ENCODE data around the gene VCAN. TPM values are rescaled to one million over a fixed set of nuclear protein-coding genes. Genes with fewer than 3 reads are reported as not detected.

The VCAN gene
- total and polyA plus RNA-seq, 10 donors, result 1.8 to 442 (median 72.2) TPM

DNA sequence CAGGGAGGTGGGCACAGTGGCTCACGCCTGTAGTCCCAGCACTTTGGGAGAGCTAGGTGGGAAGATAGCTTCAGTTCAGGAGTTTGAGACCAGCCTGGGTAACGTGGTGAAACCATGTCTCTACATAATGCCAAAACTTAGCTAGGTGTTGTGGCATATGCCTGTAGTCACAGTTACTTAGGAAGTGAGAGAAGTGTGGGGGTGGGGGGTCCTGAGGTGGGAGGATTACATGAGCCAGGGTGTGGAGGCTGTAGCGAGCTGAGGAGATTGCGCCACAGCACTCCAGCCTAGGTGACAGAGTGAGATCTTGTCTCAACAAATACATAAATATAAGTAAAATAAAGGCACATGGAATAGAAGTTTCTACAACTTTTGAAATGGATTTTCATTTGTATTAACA, 23.1 kb downstream of the VCAN start:
- no peak overlapping the region for H3K4me3 ChIP-seq
- no peak for TF ChIP-seq POLR2AphosphoS5 (IDR thresholded peaks at IDR 0.05)
- TF ChIP-seq CTCF (IDR thresholded peaks at IDR 0.05 in 8 of 11, conservative IDR thresholded peaks at IDR 0.05 in 3 of 11), result no peak
- TF ChIP-seq POLR2A (IDR thresholded peaks at IDR 0.05), result no peak
- intact Hi-C loops (cut with DNase I; ENCODE audit: low total_unique reads), result no loop called here
- no peaks in the 10 kb centered on the region for H3K27me3 ChIP-seq (replicated peaks in 1 of 7)
- no peak overlapping the region for H3K27ac ChIP-seq
- H3K9me3 ChIP-seq, result no peaks in the 10 kb centered on the region
- DNase-seq, result no peak
- no peaks in the 10 kb centered on the region for H3K4me1 ChIP-seq
- WGBS, 5 donors, result 74 to 93% (median 80%) methylated on average over 4 of the region's 4 CpGs
- no peaks in the 10 kb centered on the region for H3K36me3 ChIP-seq

GRCh38 chr5:83496626-83497025, 25.1 kb downstream of the VCAN start:
- DNase-seq, result no peak
- intact Hi-C loops (cut with DNase I; ENCODE audit: low total_unique reads), result no loop called here
- Histone ChIP-seq H3K36me3 (no peaks in the 10 kb centered on the region), H3K27ac (no peak overlapping the region), H3K9me3 (no peaks in the 10 kb centered on the region), H3K4me1 (no peaks in the 10 kb centered on the region), H3K4me3 (no peak overlapping the region), H3K27me3 (replicated peaks in 1 of 7) (no peaks in the 10 kb centered on the region)
- WGBS, 5 donors, result 75 to 98% (median 89%) methylated on average over 2 of the region's 2 CpGs
- TF ChIP-seq CTCF (IDR thresholded peaks at IDR 0.05 in 8 of 11, conservative IDR thresholded peaks at IDR 0.05 in 3 of 11) (no peak), POLR2AphosphoS5 (IDR thresholded peaks at IDR 0.05) (no peak), POLR2A (IDR thresholded peaks at IDR 0.05) (no peak)

- intact Hi-C loops (cut with DNase I; ENCODE audit: low total_unique reads), result no loop called here
- Histone ChIP-seq H3K36me3 (no peaks in the 10 kb centered on the region), H3K27me3 (replicated peaks in 1 of 7) (no peaks in the 10 kb centered on the region), H3K27ac (no peak overlapping the region), H3K4me1 (no peaks in the 10 kb centered on the region), H3K4me3 (no peak overlapping the region), H3K9me3 (no peaks in the 10 kb centered on the region)
- TF ChIP-seq CTCF (IDR thresholded peaks at IDR 0.05 in 8 of 11, conservative IDR thresholded peaks at IDR 0.05 in 3 of 11) (no peak), POLR2A (IDR thresholded peaks at IDR 0.05) (no peak), POLR2AphosphoS5 (IDR thresholded peaks at IDR 0.05) (no peak)
- 78 to 93% (median 83%) methylated on average over 2 of the region's 2 CpGs for WGBS, 5 donors
- DNase-seq, result no peak
These were observed 27.0 kb downstream of the VCAN start for GRCh38 chr5:83498585-83498984.

DNA sequence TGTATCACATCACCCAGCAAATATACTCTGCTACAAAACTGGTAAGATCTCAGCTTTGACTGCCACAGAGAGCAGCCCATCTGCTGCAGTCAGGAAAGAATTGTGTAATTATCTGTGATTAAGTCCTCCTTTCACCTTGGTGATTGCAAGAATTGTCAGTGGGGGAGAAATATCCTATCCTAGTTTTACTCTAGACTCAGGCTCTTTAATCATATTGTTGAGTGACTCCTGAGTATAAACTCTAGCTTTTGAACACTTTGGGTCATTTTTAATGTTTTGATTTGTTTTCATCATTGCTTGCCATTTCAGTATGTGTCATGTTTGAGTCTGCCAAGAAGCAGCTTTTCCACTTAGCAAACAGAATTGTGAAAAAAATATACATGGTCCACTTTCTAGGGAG, 32.1 kb downstream of the VCAN start:
- H3K4me1 ChIP-seq, result no peaks in the 10 kb centered on the region
- no peak for TF ChIP-seq POLR2A (IDR thresholded peaks at IDR 0.05)
- no peak for TF ChIP-seq CTCF (IDR thresholded peaks at IDR 0.05 in 8 of 11, conservative IDR thresholded peaks at IDR 0.05 in 3 of 11)
- no peak for TF ChIP-seq POLR2AphosphoS5 (IDR thresholded peaks at IDR 0.05)
- H3K4me3 ChIP-seq, result no peak overlapping the region
- no peak for DNase-seq
- H3K27ac ChIP-seq, result no peak overlapping the region
- no peaks in the 10 kb centered on the region for H3K27me3 ChIP-seq (replicated peaks in 1 of 7)
- intact Hi-C loops (cut with DNase I; ENCODE audit: low total_unique reads), result no loop called here
- H3K36me3 ChIP-seq, result no peaks in the 10 kb centered on the region
- H3K9me3 ChIP-seq, result peaks cover 0 to 11% (median 5%) of the 10 kb centered on the region in 8 donors

Data from spleen (tissue), 11 donors.